Kidney epithelial cell (primary cell): Measurements from ENCODE around the gene PPAT. TPM values are rescaled to one million over a fixed set of nuclear protein-coding genes. Genes with fewer than 3 reads are reported as not detected.

Experiments
- DNase-seq: peaks from one replicate; pipeline ENCODE4 v3.0.0-alpha.2; 2010; ENCODE audit warnings: low read depth
- H3K27me3 ChIP-seq: 2 replicates; pipeline ENCODE4 v1.6.0; 2011; ENCODE audit warnings: low read length; ENCODE audit not compliant: control insufficient read depth, insufficient read depth
- H3K36me3 ChIP-seq: 2 replicates; pipeline ENCODE4 v1.5.1; 2011; ENCODE audit warnings: low read length; ENCODE audit not compliant: control insufficient read depth, insufficient read depth
- H3K4me3 ChIP-seq: 2 replicates; pipeline ENCODE4 v1.5.1; 2011; ENCODE audit warnings: low read depth, mild to moderate bottlenecking, control low read depth, low read length
- CTCF ChIP-seq: IDR thresholded peaks from 2 replicates; pipeline ENCODE4 v1.5.1; 2011; ENCODE audit warnings: mild to moderate bottlenecking, moderate library complexity, low read length, control low read depth, inconsistent platforms; ENCODE audit not compliant: insufficient read depth, poor library complexity, severe bottlenecking
- total RNA-seq: library from RNA; depleted of rRNA; stranded (reverse); fragments of >200 nt; gene quantifications from 2 replicates; pipeline ENCODE4 v1.2.3, GENCODE V29; 2015

PPAT gene
- total RNA-seq, 1 donor from 2014 or later = 15.5 TPM

GRCh38 chr4:56388306-56388705, 47.1 kb downstream of the PPAT start:
- Histone ChIP-seq H3K36me3 (no peaks in the 10 kb centered on the region), H3K4me3 (peak overlapping the region; percentile 80), H3K27me3 (no peaks in the 10 kb centered on the region)
- TF ChIP-seq CTCF = no peak
- no peak for DNase-seq

- peak within 1 kb of the TSS; percentile 80 for H3K4me3 ChIP-seq
- H3K27me3 ChIP-seq = no peaks in the 10 kb centered on the region
- H3K36me3 ChIP-seq = no peaks in the 10 kb centered on the region
- peak; percentile 85 for DNase-seq
- no peak for TF ChIP-seq CTCF
Observed at GRCh38 chr4:56387023-56388001, 48.1 kb downstream of the PPAT start, which contains the start of gene AASDH. AASDH (minus strand) TSS chr4:56387491; CDS start chr4:56384299, 3,192 bp downstream.

- no peaks in the 10 kb centered on the region for H3K36me3 ChIP-seq
- peak overlapping the region; percentile 6 for H3K4me3 ChIP-seq
- TF ChIP-seq CTCF = no peak
- no peak for DNase-seq
- H3K27me3 ChIP-seq = no peaks in the 10 kb centered on the region
Observed at GRCh38 chr4:56386091-56386490, 49.3 kb downstream of the PPAT start.

- TF ChIP-seq CTCF = no peak
- DNase-seq = no peak
- Histone ChIP-seq H3K4me3 (no peak overlapping the region), H3K36me3 (no peaks in the 10 kb centered on the region), H3K27me3 (no peaks in the 10 kb centered on the region)
Observed at GRCh38 chr4:56375458-56375857, 60.0 kb downstream of the PPAT start.

- H3K27me3 ChIP-seq = no peaks in the 10 kb centered on the region
- H3K4me3 ChIP-seq = no peak overlapping the region
- H3K36me3 ChIP-seq = no peaks in the 10 kb centered on the region
- no peak for TF ChIP-seq CTCF
- DNase-seq = no peak
Observed at GRCh38 chr4:56374956-56375355, 60.5 kb downstream of the PPAT start.
